Measurements from ENCODE around the gene SNAPC4.
A peak's percentile ranks its signal among the peaks of the same experiment; 100 is the strongest.
"Not testable (repeated sequence)": the region's sequence is repeated elsewhere in the genome, so short reads cannot be mapped to it uniquely, and the experiment has no call there.

SNAPC4 gene

DNA sequence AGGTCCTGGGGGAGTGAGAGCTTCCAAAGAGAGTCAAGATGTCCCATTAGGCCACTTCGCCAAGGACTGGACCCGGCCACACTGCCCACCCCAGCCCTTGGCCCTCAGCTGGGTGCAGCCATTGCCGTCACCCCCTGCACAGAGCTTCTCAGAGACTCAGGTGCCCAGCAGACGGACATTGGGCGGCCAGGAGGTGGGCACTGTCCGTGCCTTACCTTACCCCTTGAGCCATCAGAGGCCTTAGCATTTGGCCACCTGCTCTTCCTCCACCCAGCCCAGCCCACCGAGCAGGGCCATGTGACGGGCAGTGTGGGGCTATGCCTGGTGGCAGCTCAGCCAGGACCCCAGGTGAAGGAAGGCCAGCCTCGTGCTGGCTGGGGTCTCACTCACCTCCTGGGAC, 33.1 kb downstream of the SNAPC4 start:
- no peak for DNase-seq

DNA sequence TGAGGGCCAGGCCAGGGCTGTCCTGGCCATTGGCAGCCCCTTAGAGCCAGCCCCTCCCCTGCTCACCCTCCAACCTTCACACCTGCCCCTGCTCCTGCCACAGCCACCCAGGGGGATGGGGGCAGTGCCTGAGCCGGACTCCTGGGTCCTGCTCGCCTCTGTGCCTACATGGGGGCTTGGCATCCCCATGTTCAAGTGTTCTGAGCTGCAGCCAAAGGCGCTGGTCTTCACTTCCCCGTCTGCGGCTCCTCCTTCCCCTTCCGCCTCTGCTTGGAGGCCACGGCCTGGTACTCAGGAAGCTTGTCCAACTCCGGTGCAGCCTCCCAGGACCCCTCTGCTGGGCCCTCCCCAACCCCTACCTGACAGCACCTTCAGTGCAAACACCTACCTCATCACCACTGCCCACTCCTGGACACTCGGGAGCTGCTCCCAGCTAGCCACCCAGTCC, 34.2 kb downstream of the SNAPC4 start:
- DNase-seq = no peak

- no peak for DNase-seq
These were observed 34.8 kb downstream of the SNAPC4 start for GRCh38 chr9:136364942-136365774.

DNA sequence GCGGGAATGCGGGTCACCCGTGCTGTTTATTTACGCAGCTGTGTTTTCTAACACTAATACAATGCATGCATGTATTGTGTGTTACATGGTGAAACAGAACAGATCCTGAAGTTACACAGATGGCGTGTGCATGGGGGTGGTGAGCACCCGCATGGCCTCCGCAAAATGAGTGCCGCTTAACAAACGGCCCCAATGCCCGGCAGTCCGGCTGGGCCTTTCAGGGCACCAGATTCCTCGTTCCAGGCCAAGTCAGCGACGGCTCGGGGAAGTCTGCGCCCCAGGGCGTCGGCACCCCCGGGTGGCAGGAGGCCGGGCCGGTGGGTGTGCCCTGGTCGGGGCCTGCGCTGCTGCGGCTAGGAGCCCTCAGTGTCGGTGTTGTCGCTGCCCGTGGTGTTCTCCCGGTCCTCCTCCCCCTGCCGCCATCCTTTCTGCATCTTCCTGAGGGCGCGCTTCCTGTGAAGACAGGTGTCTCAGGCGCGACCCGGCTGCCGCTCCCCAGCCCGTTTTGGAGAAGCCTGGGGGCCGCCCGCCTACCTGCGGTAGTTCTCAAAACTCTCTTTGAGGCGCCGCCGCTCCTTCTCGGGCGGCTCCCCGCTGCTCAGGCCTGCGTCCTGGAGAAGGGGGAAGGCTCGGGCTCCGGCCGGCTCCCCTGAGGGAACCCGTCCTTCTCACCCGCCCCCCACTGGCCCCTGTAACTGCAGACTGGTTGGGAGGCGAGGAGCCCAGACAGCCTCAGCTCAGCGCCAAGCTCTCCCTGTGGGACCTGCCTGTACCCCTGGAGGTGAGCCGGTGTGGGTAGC, 35.8 kb downstream of the SNAPC4 start:
- no peak for DNase-seq

GRCh38 chr9:136363106-136363948, 36.6 kb downstream of the SNAPC4 start, which contains the start of gene DNLZ:
TSS of gene DNLZ (minus strand) at chr9:136363744. CDS start at chr9:136363714, 30 bp downstream.
- peak; percentile 89 for DNase-seq

GRCh38 chr9:136362450-136362784, 37.6 kb downstream of the SNAPC4 start:
- DNase-seq = no peak

DNA sequence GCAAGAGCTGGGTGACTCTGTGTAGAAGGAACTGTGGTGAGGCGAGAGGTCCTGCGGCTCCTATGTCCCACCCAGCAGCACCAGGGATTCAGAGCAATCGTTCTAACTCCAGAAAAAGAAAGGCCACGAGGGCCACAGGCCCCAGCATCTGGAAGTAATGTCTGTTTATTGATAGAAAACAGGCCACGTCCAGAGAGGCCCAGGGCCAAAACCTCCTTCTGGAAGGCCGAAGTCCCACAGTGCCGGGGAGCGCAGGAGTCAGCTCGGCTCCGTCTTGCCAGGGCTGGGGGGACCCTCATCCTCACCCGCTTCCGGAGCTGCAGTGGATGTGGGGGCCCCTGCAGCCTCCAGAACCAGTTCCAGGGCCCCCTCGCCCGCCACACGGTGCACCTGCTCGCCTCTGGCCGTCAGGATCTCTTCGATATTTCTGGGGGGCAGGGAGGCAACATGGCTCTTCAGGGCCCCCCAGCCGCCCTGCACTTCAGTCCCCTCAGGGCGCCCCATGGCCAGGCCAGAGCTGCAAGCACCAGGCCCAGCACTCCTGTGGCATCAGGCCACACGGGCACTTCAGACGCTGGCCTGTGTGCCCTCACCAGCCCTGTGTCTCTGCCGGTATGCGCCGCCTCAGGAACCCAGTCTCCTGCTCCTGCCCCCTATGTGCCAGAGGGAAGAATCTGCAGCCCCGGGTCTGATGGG, 38.1 kb downstream of the SNAPC4 start:
- DNase-seq = no peak

GRCh38 chr9:136361047-136361753, 38.8 kb downstream of the SNAPC4 start:
- DNase-seq = no peak

DNA sequence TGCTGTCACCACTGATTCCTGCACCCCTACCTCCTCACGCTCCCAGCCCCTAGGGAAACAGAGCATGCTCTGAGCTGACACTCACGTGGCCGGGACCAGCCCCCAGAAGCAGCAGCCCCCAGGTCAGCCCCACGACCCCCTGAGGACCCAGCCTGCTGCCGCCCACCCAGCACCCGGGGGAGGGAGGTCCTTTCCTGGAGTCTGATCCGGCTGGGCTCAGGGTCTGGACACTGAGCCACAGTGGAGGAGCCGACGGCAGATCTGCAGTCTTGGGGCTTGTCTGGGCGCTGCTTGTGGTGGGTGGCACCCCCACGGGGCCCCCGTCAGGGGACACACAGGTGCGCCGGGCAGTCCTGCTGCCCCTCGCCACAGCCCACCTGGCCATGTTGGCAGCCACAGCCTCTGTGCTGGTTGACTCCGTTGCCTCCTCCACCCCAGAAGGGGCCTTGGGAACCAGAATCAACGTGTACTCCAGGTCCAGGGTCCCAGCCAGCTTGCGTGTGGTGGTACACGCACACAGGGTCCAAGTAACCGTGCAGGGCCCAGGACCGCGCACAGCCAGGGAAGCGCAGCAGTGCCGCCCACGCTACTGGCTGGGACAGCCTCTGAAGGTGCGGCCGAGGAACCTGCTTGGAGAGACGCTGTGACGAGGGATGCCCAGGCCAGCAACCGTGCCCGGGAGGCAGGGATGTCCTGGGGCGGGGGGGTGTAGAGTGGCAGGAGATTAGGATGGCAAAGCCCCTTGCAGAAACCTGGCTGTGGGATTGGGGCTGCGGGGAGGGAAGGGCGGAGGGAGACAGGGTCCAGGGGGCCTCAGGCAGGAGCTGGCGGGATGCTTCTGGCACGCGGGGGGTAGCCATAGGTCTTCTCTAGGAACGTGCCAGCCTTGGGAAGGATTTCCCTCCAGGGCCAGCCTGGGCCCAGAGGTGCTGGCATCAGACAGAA, 39.9 kb downstream of the SNAPC4 start:
- DNase-seq = no peak

GRCh38 chr9:136358888-136359287, 41.1 kb downstream of the SNAPC4 start:
- no peak for DNase-seq

GRCh38 chr9:136358016-136358415, 42.0 kb downstream of the SNAPC4 start:
- no peak for DNase-seq

DNA sequence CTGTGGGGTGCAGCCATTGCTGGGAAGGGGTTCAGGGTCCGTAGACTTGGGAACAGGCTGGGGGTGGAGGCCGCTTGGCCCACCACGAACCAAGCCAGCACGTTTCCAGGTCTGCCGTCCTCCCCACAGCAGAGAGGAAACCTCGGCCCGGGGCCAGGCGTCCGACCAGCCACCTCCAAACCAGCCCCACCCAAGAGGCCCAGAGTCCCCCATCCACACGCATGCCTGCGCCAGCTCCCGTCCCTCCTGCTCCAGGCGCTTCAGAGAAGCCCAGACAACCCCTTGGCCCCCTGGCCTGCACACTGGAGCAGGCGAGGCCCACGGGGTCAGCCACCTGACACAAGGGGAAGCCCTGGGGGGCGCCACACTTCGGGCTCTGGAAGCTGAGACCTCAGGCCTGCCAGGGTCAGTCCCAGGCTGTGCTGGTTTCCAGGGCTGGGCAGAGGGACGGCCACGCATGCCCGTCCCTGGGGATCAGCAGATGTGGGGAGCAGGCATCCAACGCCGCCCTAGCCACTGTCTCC, 42.7 kb downstream of the SNAPC4 start:
- DNase-seq = no peak

- DNase-seq = no peak
These were observed 44.1 kb downstream of the SNAPC4 start for GRCh38 chr9:136355616-136356557.

DNA sequence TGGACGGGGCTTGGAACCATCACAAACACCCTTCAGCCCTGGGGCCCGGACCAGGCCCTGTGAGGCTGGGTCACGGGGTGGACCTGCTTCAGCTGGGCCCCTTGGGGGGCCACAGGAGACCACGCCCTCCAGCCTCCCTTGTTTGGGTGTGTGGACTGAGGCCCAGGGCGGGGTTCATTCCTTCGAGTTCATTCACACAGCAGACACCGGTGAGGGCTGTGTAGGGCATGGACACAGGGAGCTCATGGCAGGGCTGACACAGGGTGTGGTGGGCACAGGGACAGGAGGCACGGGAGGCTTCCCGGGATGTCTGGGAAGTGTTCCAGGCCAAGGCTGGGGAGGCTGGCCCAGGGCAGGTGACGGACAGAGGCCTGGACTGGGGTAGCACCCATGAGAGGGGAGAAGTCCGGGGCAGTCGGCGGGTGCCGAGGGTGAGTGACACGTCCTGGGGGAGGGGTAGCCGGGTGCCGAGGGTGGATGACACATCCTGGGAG, 45.3 kb downstream of the SNAPC4 start:
- no peak for DNase-seq

- DNase-seq = no peak
These were observed 46.0 kb downstream of the SNAPC4 start for GRCh38 chr9:136353757-136354488.

- no peak for DNase-seq
These were observed 46.9 kb downstream of the SNAPC4 start for GRCh38 chr9:136353088-136353487.

DNA sequence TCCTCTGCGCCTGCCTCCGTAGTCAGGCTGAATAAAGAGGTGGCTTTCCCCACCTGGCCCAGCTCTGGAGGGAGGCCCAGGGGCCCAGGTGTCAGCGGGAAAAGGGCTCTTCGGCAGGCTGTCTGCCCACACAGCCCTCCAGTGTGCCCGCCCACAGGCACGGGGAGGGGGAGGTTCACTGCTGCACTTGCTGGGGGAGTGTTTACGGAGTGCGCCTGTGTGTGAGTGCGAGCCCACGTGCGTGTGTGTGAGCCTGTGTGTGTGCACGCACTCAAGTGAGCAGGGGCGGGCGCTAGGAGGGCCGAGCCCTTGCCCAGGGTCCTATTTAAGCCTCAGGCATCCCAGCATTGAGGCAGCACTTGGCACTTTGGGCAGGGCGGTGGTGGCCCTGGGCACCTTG, 47.3 kb downstream of the SNAPC4 start:
- DNase-seq = no peak

- not testable (repeated sequence) for DNase-seq
These were observed 48.1 kb downstream of the SNAPC4 start for GRCh38 chr9:136351868-136352267.
